Measurements from ENCODE around the gene PIGBOS1. TPM values are rescaled to one million over a fixed set of nuclear protein-coding genes. Genes with fewer than 3 reads are reported as not detected.

PIGBOS1 gene
- 26.3 and 32.2 TPM in 2 replicates for total RNA-seq (2011; cell fraction: chromatin; rRNA removed; ENCODE audit: low replicate concordance)
- total RNA-seq (2011; cell fraction: nucleolus; rRNA removed) = 27.1 and 33.7 TPM in 2 replicates
- total RNA-seq (2011; cell fraction: nucleoplasm; rRNA removed) = 30.8 and 33.2 TPM in 2 replicates
- total RNA-seq (2014; rRNA removed) (25.8 and 30.1 TPM in 2 replicates), total RNA-seq (2014; rRNA removed; fragmentation: Illumina TruSeq; extraction: Trizol) (41.7 and 47.8 TPM in 2 replicates), total RNA-seq (2015; rRNA removed; fragmentation: Illumina TruSeq; extraction: Trizol) (50.0 and 51.3 TPM in 2 replicates), total RNA-seq (2021) (22.8 and 25.2 TPM in 2 replicates), polyA plus RNA-seq (2011; rRNA removed) (21.0 and 33.2 TPM in 2 replicates), polyA plus RNA-seq (2014; fragmentation: Illumina TruSeq; extraction: Trizol) (37.4 and 41.4 TPM in 2 replicates), polyA plus RNA-seq (2014; fragmentation: Nextera tagmentation; extraction: Ambion mirVana) (10 to 100 TPM; 70.4 to 76.2 TPM), polyA plus RNA-seq (2014; rRNA removed) (46.0 and 46.5 TPM in 2 replicates), polyA minus RNA-seq (2011; rRNA and poly(A)+ RNA removed) (7.0 and 7.4 TPM in 2 replicates), Bru-seq, nascent RNA (percentile 95 among the genes with signal in this experiment), BruChase-seq, experiment 1, labeled RNA remaining after a 2-hour chase (percentile 93 among the genes with signal in this experiment), BruChase-seq, experiment 2, labeled RNA remaining after a 6-hour chase (percentile 93 among the genes with signal in this experiment)
- polyA plus RNA-seq (2011; cell fraction: cytosol; rRNA removed) = 22.3 and 33.0 TPM in 2 replicates
- 5.2 and 8.8 TPM in 2 replicates for polyA plus RNA-seq (2011; cell fraction: nucleus; rRNA removed)
- 39.0 and 39.5 TPM in 2 replicates for polyA plus RNA-seq (2012)
- polyA minus RNA-seq (2011; cell fraction: cytosol; rRNA and poly(A)+ RNA removed) = 4.7 and 6.5 TPM in 2 replicates
- 6.7 and 21.1 TPM in 2 replicates for polyA minus RNA-seq (2011; cell fraction: nucleus; rRNA and poly(A)+ RNA removed)
- long read RNA-seq, experiment 1, transcript PIGBOS1-203 (2 exons, 801 nt) = major isoform, 14 of 26 reads
- long read RNA-seq, experiment 1, transcript PIGBOS1-201 (2 exons, 866 nt) = minor isoform, 12 of 26 reads
- long read RNA-seq, experiment 1, partial matches to known transcripts = 0 of 26 reads
- long read RNA-seq, experiment 1, other reads (novel, unspliced or antisense) = 0 of 26 reads
- long read RNA-seq, experiment 2, transcript PIGBOS1-201 (2 exons, 866 nt) = major isoform, 11 of 43 reads
- long read RNA-seq, experiment 2, transcript PIGBOS1-203 (2 exons, 801 nt) = minor isoform, 5 of 43 reads
- long read RNA-seq, experiment 2, partial matches to known transcripts = 0 of 43 reads
- long read RNA-seq, experiment 2, other reads (novel, unspliced or antisense) = 25 of 43 reads
- long read RNA-seq, experiment 3, transcript PIGBOS1-203 (2 exons, 801 nt) = major isoform, 5 of 24 reads
- long read RNA-seq, experiment 3, transcript PIGBOS1-201 (2 exons, 866 nt) = major isoform, 5 of 24 reads
- long read RNA-seq, experiment 3, partial matches to known transcripts = 0 of 24 reads
- long read RNA-seq, experiment 3, other reads (novel, unspliced or antisense) = 14 of 24 reads

GRCh38 chr15:55318588-55319494 lies at the start of gene PIGBOS1, which contains the start of gene PIGB:
Gene PIGBOS1, minus strand, starts transcription at chr15:55319123. Its CDS starts 1,331 bp downstream, at chr15:55317792.
Gene PIGB, plus strand, starts transcription at chr15:55319222. Its CDS starts 29 bp downstream, at chr15:55319251.
- ChIA-PET POLR2A (interaction anchor here (0.6 to 1.5 kb wide), 19 partner anchors 9 to 352 kb away, joined by 3 to 13 read pairs (median 4); partner anchors contain the start of genes CCPG1, PIERCE2 and RSL24D1), CTCF (ENCODE audit: low intra/inter-chr PET ratio) (no interaction called here)
- DNase-seq (ENCODE audit: extremely low read depth in 1 of 4, low spot score in 3 of 4) (peak; percentile 65 to 93 (median 72)), FAIRE-seq (peak; percentile 80), ATAC-seq (peak; percentile 91)
- Histone ChIP-seq H3K9me3 (replicated peaks; ENCODE audit: control insufficient read depth, insufficient read depth, low read depth, low read length) (no peaks in the 10 kb centered on the region), H3K4me2 (ENCODE audit: insufficient read depth, low read length) (peak within 1 kb of the TSS; percentile 92), H3K9ac (ENCODE audit: insufficient read depth in 1 of 2, low read depth in 2 of 2, low read length in 2 of 2) (peak within 1 kb of the TSS; percentile 95 to 97), H3K9me1 (ENCODE audit: control insufficient read depth, insufficient read depth, low read length) (no peaks in the 10 kb centered on the region), H4K20me1 (replicated peaks; ENCODE audit: control insufficient read depth, insufficient read depth, low read length) (no peaks in the 10 kb centered on the region), H3K27ac (ENCODE audit: extremely low read depth, low read depth, low read length) (peak within 1 kb of the TSS; percentile 96), H3K36me3 (ENCODE audit: control insufficient read depth, insufficient read depth, low read length) (peaks cover 15% of the 10 kb centered on the region; the same call in 2 of the 3 replicates), H3K4me1 (replicated peaks in 1 of 2; ENCODE audit: control insufficient read depth in 2 of 2, insufficient read depth in 2 of 2, low read length in 2 of 2) (peaks cover 4 to 9% of the 10 kb centered on the region in 2 experiments; a peak in 2 of 5 replicates), H3K27me3 (ENCODE audit: control insufficient read depth in 2 of 2, insufficient read depth in 2 of 2, low read length in 2 of 2) (no peaks in the 10 kb centered on the region), H3K79me2 (ENCODE audit: control insufficient read depth, insufficient read depth, low read length) (peaks cover 68% of the 10 kb centered on the region), H3K4me3 (peak within 1 kb of the TSS; percentile 69), H2AFZ (ENCODE audit: low read depth, low read length) (peak within 1 kb of the TSS; percentile 97)
- intact Hi-C loops (cut with micrococcal nuclease) = loop anchor here (1.0 to 2.0 kb wide), 2 partner anchors 84 to 116 kb away; no protein-coding TSS in a partner anchor
- in situ Hi-C loops (cut with MboI) = no loop called here
- BruUV-seq (replicated peaks) = TSS peak; percentile 46
- WGBS (ENCODE audit: insufficient coverage, low coverage, missing lambda C conversion rate) = under 1% methylated on average over 47 of the region's 49 CpGs
- 0 out of 2 replicates have a peak, but pooled peaks have one; percentile 64 for TF ChIP-seq KAT7 (CRISPR knock-in tag; IDR thresholded peaks at IDR 0.05; ENCODE audit: borderline replicate concordance)
- peak in 1 of 2 experiments; percentile 59; a peak in 1 of 4 replicates for TF ChIP-seq KDM4B (IDR thresholded peaks at IDR 0.05; ENCODE audit: borderline replicate concordance in 2 of 2, low read depth in 1 of 2)
- TF ChIP-seq, protein P1, sequence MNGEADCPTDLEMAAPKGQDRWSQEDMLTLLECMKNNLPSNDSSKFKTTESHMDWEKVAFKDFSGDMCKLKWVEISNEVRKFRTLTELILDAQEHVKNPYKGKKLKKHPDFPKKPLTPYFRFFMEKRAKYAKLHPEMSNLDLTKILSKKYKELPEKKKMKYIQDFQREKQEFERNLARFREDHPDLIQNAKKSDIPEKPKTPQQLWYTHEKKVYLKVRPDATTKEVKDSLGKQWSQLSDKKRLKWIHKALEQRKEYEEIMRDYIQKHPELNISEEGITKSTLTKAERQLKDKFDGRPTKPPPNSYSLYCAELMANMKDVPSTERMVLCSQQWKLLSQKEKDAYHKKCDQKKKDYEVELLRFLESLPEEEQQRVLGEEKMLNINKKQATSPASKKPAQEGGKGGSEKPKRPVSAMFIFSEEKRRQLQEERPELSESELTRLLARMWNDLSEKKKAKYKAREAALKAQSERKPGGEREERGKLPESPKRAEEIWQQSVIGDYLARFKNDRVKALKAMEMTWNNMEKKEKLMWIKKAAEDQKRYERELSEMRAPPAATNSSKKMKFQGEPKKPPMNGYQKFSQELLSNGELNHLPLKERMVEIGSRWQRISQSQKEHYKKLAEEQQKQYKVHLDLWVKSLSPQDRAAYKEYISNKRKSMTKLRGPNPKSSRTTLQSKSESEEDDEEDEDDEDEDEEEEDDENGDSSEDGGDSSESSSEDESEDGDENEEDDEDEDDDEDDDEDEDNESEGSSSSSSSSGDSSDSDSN (IDR thresholded peaks at IDR 0.05; ENCODE audit: borderline replicate concordance in 1 of 2, low read depth in 2 of 2, low read length in 2 of 2) = peak; percentile 62 to 85; a peak in 1 of 4 replicates
- no peak for TF ChIP-seq MAFG (tag; conservative IDR thresholded peaks at IDR 0.05)
- TF ChIP-seq NCOA4 (IDR thresholded peaks at IDR 0.05; ENCODE audit: partially characterized antibody) = peak; percentile 25
- no peak for TF ChIP-seq HNRNPUL1 (IDR thresholded peaks at IDR 0.05; ENCODE audit: low read length)
